DMS79 (cell line): ENCODE results near the gene STPG1.

ENCODE experiments used
- DNase-seq: peaks from one replicate; lab custom pipeline; 2025; lab: John Stamatoyannopoulos, UW

The STPG1 gene

DNA sequence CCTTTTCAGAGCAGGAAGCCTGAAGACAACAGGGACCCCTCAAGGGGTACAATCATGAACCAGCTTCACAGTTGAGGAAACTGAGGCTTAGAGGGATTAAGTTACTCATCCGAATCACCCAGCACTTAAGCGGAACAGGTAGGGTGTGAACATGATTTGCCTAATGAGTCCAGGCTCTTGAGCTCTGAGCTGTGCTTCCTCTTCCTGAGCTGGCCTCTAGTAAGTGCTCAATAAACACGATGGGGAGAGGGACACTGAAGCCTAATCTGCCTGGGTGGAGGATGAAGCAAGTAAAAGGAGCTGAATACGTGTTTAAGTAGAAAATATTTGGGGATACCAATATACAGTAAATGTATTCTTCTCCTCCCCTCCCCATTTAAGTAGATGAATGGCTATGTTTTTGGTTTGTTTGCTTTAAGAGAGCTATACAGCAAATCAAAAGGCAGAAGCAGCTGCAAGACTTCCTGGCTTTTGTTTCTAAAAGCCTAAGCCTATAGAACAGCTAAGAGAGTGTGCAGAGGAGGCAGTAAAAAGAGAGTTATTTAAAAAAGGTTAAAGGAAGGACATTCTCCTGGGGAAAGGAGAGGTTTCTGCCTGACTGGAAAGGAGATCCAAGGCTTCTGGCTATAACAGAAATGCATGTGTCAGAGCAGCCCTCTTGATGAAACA, 20.5 kb downstream of the STPG1 start:
- no peak for DNase-seq

DNA sequence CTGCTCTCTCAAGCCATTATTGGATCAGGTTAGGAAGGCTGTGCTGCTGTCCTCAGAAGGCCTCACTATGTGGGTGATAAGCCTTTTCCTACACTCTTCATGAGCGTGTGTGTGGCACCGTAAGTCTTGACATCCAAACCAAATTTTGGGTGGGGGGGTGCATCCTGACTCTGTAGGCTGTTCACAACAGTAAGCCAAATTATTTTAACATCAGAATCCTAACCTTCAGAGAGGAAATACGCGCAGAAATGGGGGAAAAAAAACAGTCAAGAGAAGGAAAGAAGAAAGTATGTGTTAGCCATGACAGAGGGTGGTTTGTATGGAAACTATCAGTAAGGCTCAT, 21.0 kb downstream of the STPG1 start:
- no peak for DNase-seq

DNA sequence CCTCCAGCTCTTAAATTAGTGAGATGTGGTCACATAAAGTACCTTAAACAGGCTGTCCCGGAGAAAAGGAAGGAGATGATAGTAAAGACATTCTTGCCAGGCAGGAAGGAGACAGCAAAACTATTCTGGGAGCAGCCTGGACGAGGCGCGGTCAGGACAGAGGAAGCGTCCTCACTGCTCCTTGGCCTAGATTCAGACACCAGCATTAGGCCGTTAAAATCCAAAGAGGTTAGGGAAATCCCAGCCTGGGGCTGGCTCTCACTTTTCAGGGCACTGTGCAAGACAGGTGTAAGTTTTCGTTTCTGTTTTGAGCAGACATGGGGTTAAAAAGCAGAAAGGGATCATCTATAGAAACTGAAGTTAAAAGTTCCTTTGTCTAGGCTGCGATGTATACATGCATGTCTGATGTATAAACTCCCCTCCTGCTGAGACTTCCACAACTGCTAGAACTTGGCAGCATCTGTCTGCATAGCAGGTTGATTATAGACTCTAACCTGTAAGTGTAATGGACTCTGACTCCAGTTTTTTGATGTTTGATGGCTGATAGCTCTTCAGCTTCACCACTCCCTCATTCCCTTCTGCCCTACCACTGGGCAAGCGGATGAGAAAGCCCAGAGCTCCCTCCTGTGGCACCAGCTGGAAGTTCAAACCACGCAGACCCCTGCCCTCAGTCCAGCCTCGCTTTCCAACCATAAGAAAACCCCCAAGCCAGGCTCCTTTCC, 21.5 kb downstream of the STPG1 start:
- peak; percentile 13 for DNase-seq

DNA sequence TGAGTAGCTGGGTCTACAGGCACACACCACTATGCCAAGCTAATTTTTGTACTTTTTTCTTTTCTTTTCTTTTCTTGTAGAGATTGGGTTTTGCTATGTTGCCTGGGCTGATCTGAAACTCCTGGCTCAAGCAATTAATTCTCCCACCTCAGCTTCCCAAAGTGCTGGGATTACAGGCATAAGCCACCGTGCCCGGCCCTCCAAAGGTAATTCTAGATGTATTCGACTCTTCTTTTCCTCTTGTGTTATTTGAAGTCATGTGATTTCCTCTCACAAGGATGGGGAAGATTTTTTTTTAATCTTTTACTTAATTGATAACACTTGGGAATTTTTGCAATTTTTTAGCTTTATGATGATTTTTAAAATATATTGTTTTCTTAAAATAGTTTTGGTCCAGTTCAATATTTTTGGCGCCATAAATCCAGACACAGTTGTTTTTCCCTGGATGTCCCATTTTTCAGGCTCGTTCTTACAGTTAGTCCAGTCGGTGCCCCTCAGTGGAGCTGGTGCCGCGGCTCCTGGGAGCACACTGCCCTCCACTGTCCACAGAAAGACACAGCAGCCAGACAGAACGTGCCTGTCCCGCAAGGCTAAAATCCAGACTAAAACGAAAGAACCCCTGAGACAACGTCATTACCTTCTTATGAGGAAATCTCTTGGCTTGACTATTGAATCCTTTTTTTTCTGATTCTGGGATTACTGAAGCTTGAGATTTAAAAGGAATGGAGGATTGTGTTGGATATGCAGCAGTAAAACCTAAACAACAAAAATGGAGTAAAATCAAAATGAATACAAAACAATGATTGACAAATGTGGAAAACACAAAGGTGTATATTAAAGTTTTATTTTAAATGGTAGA, 22.4 kb downstream of the STPG1 start:
- peak; percentile 33 for DNase-seq

DNA sequence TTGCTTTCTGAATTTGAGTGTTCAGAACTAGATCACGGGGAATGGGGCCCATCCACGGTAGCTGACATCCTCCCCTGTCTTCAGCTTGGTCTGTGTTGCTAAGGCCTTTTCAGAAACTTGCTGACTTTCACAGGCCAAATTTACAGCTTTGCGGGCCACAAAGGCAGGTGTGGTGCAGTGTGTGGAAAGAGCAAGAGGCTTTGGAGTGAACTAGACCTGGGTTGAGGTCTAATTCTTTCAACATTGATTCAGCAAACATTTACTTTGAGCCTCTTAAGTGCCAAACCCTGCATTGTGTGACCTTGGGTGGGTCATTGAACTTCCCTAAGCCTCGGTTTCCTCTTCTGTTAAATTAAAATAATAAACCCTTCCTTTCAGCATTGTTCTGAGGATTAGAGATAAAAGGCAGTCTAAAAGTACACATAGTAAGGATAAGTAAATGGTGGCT, 24.3 kb downstream of the STPG1 start:
- no peak for DNase-seq

DNA sequence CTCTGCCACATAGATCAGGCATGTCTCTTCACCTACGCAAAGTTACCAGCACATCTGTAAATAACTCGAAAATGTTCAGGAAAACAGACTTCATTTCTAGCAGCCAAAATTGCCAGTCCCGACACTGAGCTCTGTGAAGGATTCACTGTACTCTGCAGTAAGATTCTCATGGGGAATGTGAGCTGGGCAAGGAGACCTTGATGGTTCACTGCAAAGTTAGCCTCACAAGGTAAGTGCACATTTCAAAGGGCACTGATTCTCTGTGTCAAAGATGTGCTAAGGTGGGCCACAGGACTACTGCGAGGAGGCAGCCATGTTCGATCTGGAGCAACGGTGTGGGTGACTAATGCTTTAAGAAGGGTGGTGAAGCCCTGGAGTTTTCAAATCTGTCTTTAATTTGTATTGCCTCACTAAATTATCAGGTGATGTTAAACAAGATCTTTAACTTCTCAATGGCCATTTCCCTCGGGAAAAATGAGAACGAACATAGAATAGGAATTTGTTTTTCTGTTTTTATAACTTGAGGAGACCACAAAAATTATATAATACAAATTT, 25.2 kb downstream of the STPG1 start:
- no peak for DNase-seq

DNA sequence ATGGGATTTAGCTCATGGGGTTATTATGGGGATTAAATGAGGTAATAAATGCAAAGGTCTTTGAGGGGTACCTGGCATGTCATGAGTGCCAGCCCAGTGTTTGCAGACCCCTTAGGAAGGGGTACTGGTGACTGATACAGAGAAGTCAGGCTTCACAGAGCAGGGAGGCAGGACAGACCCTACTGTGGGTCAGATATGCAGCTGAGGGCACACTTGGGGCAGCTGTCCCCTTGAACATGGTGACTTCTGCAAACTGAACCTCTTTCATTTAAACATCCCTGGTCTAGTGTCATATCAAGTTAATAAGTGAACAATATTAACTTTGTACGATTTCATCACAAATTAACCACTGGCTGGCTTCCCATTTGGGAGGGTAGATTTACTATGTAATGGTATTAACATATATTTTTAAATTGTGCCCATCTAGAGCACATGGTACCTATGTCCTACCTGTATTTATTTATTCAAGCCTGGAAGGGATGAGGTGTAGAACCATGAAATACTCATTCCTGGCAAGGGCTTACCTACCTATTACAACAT, 25.9 kb downstream of the STPG1 start:
- no peak for DNase-seq

DNA sequence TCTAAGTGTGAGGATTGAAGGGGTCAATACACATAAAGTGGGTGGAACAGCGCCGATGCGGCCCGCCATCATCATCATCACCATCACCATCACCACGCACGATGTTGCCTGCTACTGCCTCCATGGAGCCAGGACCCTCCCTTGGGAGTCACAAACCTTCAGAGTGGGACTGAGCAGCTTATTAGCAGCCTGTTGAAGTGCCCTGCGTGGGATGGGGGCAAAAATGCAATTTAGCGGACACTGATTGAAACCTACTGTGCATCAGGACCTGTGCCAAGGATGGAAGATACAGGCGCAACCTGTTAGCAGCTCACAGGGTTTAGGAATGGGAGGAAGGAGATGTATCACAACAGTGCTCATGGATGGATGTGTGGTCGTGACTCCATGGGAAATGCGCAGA, 26.7 kb downstream of the STPG1 start:
- DNase-seq, result no peak

DNA sequence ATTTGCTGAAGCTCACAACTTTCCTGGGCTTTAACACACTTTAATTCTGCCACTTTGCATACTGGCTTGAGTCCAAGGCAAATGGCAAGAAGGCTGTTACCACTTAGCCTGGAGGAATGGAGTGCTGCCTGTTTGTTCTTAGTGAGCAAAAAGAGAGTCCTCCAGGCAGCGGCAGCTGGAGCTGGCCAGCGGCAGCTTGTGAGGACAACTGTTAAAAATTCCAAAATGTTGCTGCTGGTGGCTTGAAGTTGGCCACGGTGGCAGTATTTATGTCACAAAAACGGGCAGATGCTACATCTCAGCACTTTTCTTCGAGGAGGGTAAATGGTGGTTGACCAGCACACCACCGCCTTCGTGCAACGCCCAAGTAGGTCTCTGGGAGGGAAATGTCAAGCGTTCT, 27.3 kb downstream of the STPG1 start:
- peak; percentile 88 for DNase-seq

DNA sequence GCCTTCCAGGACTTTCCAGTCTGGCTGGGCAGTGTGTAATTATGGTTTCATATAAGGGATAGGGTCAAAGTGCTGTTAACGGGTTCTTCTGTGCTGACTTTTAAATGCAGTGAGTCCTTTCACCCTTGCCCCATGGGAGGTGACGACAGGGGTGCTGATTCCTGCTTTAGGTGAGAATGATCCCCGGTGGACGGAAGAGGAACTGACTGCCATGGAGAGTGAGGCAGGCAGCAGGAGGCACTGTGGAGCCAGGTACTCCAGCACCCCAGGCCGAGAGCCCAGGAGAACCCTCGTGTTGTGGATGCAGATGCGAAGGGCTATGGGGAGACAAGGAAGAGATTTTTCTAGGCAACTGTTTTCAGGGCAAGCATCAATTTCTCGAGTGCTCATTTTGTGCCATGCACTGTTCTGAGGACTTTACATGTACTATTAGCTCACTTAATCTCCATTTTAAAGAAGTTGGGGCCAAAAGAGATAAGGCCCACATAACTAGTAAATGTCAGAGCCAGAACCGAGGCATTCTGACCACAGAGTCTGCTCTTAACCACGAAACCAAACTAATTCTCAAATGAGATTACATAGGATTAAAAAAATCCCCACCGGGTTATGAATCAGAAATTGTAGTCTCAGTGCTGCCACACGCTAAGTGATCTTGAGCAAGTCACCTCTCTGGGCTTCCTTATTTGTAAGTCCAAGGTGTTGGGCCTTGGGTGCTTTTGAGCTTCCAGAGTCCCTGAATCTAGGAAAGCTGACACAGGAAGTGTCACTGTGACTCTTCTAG, 28.2 kb downstream of the STPG1 start:
- no peak for DNase-seq

DNA sequence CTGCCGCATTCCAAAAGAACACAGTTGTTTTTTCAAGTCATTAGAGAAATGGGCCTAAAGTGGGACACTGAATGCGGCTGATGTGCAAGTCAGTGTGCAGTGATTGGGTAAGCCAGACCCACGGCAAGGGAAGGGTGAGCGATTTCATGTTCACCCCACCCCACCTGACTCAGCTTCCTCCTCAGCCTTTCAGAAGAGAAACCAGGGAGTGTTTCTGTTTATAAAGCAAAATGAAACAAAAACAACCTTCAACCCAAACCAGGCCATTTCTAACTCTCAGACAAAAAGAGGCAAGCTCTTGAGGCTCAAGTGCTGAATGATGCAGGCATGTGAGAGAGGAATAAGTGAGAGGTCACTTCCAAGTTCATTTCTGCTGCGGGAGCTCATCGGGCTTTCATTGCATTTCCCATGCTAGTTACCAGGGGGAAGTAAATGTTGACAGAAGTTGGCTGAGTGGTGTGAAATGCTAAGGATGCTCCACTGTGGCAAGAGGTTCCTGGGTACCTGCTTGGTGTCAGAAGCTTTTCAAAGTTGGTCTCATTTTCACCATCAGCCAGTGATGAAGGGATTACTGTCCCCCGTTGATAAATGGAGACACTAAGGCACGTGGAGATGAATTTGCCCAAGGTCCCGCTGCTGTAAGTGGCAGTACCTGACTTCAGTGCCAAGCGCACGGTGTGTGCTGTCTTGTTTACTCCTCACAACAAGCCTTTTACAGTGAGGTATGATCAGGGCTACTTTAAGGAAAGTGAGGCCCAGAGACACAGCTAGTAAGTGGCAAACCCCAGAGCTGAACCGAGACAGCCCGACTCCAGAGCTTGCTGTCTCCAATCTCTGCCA, 29.1 kb downstream of the STPG1 start:
- DNase-seq, result no peak

DNA sequence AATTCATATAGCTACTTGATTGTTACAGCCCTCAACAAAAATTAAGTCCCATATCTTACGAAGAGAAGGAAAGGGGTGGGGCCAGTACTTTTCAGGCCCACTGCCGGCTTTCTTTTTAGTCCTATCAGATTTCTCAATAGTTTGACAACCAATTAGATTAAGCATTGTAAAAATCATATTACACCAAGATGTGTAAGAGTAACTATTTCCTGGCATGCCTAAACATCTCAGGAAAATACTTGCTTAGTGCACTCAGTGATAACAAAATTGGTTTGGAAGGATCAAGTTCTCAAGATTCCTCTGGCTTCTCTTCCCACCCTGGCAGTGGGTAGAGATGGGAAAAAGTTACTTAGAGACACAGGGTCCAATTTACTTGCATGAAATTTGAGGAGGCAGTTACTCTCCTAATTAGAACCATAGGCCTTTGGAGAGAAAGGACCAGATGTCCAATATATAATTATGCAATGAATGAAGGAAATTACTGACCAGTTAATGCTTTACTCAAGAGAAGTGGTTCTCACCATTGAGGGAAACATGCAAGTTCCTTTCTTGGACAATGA, 30.1 kb downstream of the STPG1 start:
- DNase-seq, result no peak

DNA sequence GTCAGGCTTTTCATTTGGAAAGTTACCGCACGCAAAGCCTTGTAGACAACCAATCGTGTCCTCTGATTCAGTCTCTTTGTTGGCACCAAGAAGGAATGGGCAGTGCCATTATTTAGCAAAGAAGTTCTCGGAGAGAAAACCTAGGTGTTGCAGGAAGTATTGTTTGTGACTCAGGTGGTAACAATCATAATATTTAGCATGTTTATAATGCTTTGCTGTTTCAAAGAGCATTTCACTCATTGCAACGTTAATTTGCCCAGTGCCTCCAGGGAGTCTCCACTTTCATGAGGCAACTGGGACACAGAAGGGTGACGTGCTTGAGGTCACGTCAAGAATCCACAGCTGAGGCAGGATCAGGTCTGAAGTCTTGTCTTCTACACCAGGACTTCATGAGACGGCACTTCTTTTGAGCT, 31.4 kb downstream of the STPG1 start:
- DNase-seq, result no peak

DNA sequence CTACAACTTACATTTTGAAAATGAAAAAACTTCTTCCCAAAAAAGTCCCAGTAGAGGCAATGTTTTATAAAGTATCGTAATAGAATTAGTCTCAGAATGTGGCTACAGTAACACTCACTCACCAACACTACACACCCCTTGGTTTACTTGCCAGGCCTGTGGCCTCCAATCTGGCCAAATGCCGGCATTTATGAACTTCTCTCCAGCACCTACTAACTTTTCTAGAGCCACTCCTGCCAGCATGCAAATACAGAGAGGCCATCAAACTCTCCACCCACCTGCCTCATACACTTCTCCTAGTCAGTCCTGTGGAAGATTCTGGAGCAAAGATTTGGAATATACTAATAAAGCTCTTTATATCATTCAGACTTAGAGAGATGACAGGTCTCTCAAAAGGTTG, 32.3 kb downstream of the STPG1 start:
- DNase-seq, result no peak

DNA sequence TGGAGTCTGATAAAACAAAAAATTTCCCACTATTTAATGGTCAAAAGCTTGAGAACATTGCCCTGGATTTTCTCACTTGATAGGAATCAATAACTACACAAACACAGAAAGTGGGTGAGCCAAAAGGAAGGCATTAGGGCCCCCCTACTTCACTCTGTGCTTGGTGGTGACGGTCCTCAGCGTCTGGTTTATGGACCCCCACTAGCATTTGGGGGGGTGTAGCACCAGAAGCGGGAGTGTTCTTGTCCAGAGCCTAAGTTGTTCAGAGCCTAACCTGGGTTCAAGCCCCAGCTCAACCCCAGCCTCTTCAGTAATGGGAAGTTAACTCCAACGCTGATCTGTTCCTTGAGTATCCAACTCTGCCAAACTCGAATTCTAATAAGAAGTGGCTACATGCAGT, 33.1 kb downstream of the STPG1 start:
- DNase-seq, result no peak

DNA sequence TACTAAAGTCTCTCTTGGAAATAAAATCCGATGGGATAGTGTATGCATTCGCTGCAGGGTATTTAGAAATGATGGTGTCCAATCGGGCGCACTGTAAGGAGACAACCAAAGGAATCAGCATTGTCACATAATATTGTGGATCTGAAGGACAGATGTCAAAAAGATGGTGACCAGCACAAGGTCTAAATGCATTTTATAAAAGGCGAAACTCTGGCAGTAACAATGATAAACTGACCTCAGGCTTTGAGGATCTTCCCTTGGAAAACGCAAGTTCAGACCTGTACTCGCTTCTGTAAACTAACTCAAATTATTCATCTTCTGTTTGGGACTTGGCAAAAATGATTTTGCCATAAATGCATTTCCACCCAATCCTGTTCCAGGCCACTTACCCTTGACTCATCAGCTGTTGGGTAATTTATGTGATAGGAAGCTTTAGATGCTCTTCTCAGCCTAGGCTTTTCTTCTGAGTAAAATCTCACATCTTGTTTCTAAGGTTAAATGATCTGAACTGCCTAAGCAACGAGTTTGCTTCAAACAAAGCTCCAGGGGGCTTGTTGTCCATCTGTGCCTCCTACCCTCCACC, 33.8 kb downstream of the STPG1 start:
- DNase-seq, result no peak

DNA sequence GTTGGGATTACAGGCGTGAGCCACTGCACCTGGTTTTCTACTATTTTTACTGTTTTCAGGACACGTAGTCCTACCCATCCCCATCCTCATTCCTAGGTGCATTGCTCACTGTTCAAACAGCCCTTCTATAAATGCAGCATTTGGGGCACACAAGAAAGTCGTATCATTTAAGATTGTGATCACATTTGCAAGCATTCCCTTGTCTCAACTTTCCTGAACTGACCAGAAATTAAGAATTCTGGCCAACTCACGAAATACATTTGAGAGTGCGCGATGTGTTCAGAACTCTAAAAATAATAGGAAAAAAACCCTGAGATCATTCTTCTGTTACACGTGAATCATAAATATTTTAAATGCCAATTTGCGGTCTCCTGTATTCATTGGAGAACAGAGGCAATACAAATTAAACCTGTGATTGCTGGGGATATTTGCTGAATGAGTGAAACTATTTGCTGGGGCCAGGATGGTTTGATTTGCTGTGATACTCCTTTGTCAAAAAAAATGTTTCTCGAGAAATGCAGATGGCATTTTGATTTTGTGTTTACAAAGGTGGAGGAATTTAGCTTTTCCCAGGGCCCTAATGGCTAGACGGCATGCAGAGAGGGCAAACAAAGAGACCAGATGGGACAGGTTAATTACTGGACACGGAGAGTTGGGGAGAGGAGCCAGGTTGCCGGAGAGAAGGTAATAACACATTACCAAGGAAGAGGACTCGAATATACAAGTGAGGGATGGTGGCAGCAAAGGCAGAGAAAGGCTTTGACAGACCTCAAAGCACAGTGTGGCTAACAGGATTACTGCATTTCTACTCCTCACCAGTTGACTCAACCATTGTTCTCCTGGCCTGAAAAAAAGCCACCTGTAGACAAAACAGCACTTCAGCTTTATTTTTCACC, 38.4 kb downstream of the STPG1 start:
- no peak for DNase-seq

DNA sequence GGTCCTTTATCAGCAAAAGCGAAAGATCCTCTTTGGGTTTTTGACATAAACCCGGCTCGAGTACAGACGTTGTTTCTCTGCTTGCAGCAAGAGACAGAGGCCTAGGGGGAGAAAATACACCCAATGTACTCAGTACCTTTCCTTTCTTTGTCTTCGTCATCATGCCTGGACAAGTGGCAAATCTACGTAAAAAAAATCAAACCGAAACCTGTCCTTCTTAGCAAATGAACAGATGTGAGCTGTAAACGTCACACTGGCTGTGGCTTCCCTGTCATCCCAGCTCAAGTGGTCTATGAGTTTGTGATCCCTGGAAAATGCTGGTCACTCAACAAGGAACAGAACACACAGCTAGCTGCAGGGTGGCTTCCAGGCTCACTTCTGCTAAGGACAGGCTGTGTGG, 39.9 kb downstream of the STPG1 start:
- DNase-seq, result no peak

DNA sequence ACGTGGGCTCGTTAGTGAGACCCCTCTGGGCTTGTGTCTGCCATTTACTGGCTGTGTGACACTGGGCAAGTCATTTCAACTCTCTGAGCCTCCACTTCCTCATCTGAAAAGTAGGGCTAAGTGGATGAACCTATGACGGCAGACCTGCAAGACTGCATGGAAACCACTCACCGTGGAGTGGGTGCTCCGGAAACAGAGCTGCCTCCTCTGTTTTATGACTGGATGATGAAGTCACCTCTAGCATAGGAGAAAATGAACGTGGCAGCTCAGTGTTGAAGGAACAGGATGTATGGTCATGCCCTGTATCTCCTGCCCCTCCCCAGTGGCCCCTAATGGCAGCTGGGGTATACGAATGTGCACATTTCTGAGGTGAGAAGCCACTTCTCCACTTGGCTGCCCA, 40.5 kb downstream of the STPG1 start:
- DNase-seq, result no peak
